ENCODE data around the gene CDS1.
"Not testable (repeated sequence)": the region's sequence is repeated elsewhere in the genome, so short reads cannot be mapped to it uniquely, and the experiment has no call there.

Gene CDS1

GRCh38 chr4:84614891-84615290 is 32.0 kb downstream of the CDS1 start:
- DNase-seq, result no peak

GRCh38 chr4:84615355-84615754 is 32.4 kb downstream of the CDS1 start:
- no peak for DNase-seq

DNA sequence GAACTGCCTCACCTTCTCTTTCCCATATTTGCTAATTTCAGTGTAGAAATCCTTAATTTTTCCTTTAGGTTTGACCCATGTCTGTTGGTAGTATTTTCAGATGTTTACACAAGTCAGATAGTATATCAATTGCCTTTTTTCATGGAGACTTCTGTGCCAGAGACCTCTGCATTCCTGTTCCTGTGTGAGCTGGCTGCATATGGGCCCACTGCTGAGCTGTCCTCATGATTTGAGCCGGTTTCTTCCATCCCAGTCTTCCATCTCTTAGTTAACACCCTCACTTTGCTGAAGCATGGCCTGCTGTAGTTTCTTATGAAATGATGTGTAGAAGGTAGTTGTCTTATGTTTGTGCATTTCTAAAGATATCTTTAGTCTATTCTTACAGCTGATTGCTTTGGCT is 40.0 kb downstream of the CDS1 start:
- no peak for DNase-seq

GRCh38 chr4:84623661-84624060 is 40.7 kb downstream of the CDS1 start:
- no peak for DNase-seq

DNA sequence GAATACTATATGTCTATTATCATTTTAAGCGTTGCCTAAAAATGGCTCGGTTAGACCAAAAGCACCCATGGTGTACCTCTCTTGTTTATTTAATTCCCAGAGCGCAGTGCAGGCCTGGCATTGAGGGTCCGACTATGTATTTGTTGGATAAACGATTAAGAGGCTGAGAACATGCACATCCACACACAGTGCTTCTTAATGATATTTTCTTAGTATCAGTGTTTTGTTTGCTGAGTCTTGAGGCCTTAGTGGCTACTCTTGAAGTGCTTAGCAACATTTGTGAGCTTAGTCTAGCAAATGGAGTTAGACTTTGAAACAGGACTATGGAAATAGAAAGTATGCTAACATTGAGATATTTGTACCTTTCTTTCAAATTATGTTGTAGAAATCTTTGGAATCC is 43.7 kb downstream of the CDS1 start:
- DNase-seq, result no peak

DNA sequence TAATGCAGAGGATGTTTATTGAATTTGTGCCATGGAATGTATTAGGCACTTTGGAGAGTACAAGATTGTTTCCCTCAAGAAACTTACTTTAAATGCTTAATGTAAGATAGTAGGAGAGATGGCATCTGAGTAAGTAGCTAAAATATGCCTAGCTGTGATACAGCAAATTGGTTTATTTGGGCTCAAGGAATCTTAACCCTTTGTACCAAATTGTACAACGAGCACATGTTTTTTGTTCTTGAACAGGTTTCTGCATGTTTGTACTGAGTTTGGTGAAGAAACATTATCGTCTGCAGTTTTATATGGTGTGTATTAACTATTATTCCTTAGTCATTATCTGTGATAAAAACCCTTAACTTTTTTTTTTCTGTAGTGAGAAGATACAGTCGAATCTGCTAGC is 48.6 kb downstream of the CDS1 start:
- no peak for DNase-seq

DNA sequence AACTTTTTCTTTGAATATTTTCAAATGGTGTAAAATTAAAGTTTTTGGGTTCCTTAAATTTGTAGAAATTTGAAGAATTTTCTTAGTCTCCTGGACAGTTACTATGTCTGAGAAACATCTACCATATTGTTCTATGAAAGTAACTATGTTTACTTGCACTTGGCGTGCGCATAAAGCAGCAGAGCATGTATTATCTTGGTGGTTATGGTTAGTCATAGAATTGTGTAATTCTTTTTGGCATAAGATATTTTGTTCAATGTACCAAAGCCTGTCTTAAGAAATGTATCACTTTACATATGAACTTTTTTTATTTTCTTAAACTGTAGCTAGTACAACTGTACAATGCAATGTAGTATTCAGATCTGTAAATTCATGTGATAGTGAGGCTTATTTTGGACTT is 49.2 kb downstream of the CDS1 start:
- no peak for DNase-seq

- no peak for DNase-seq
Measured at GRCh38 chr4:84634961-84635360, 52.0 kb downstream of the CDS1 start.

DNA sequence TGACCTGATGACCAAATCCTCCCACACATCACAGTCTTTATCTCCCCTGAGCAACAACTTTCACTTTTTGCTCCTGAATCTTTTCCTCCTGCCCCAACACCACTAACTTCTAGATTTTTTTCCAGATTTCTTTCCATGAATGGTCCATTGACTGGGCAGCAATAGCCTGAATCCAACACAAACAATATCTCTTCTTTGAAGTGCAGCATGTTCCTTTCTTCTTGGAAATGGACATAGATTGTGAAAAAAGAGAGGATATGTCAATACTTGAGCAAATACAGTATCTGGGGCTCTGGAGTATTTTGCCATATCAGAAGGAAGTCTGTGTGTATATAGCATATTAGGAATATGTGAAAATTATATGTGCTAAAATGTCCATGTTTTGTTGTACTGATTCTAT is 55.2 kb downstream of the CDS1 start:
- DNase-seq, result no peak

GRCh38 chr4:84639145-84639544 is 56.2 kb downstream of the CDS1 start:
- no peak for DNase-seq

DNA sequence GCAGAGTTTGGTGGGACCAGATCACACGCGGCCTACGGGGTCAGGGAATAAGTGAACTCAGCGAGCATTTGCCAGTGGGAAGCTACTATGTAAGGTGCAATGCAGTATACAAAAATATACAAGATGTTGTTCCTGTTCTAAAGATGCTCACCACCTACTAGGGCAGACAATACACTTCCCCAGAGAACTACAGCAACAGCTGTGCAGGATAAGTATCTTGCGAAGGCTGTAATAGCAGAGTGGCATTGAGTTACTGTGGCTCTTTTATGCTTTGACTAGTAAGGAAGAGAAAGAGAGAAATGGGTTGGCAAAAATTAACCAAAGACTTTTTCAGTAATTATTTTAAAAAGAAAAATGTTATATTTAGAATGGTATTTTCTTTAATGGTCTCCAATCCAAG is 61.2 kb downstream of the CDS1 start:
- DNase-seq, result no peak

- no peak for DNase-seq
Measured at GRCh38 chr4:84647312-84647884, 64.5 kb downstream of the CDS1 start.

DNA sequence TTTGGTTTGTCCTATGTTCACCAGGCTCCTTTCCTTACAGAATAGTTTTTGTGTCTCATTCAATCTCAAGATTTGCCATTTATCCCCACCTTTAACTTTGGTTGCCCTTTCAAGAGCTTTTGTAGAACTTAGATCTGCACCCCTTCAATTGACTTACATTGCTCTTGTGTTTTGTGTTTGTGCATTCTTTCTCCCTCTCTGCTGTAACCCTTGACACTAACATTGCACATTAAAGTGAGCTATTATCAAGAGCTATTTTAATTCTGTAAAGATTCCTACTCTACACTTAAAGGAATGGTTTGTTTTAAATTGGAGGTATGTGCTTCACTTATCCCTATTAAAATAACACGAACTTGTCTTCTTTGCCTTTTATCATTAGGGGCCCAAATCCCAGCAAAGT is 65.3 kb downstream of the CDS1 start:
- DNase-seq, result no peak

DNA sequence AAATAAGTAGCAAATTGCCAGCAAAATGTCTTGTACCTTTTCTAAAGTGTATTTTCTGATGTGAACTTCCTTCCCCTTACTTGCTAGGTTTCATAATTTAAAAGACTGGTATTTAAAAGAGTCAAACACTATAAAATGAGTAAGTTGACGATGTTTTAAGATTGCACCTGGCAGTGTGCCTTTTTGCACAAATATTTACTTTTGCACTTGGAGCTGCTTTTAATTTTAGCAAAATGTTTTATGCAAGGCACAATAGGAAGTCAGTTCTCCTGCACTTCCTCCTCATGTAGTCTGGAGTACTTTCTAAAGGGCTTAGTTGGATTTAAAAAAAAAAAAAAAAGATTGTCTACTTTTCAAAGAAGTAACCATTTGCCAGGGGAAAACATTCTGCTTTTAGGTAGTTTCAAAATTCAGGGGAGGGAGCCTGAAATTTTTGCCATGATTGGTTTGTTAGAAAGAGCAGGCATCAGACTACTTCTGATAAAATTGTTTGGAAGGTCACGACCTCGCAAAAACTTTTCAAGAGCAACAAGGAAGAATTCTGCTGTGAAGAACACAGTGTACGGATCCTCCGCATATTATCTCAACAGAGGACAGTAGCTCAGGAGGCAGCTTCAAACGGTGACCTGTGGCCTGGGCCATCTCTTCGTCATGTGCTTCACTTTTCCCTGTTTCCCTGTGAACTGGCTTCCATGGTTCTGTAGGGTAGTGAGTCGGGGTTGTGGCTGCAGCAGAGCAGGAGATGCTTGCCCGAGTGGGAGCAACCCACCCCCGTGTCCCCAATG is 66.1 kb downstream of the CDS1 start:
- no peak for DNase-seq

DNA sequence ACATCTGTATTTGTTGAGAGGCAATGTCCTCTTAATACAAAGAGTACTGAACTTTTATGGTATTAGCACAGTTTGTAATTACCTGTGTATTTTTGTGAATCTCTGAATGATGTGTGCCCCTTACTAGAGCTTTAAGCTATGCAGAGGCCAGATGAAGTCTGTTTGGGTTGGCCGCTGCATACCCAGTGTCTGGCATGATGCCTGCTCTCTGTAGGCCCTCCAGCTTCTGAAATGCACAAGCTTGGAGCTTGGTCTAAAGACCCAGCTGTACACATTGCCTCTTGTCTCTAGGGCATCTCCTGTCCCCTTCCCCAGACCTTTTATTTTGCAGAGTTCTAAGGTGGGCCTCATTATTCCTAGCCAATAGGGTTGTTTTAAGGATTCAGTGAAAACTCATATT is 68.6 kb downstream of the CDS1 start:
- DNase-seq, result no peak

- DNase-seq, result no peak
Measured at GRCh38 chr4:84652478-84652877, 69.6 kb downstream of the CDS1 start.

GRCh38 chr4:84660606-84661005 is 77.7 kb downstream of the CDS1 start:
- no peak for DNase-seq

- no peak for DNase-seq
Measured at GRCh38 chr4:84661191-84661939, 78.4 kb downstream of the CDS1 start.

DNA sequence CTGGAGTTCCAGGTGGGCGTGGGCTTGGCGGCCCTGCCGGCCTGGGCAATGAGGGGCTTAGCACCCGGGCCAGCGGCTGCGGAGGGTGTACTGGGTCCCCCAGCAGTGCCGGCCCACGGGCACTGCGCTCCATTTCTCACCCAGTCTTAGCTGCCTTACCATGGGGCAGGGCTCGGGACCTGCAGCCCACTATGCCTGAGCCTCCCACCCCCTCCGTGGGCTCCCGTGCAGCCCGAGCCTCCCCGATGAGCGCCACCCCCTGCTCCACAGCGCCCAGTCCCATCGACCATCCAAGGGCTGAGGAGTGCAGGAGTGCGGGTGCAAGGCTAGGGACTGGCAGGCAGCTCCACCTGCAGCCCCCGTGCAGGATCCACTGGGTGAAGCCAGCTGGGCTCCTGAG is 81.8 kb downstream of the CDS1 start:
- DNase-seq, result not testable (repeated sequence)

GRCh38 chr4:84666439-84666838 is 83.5 kb downstream of the CDS1 start:
- DNase-seq, result no peak

- DNase-seq, result no peak
Measured at GRCh38 chr4:84669201-84669600, 86.3 kb downstream of the CDS1 start.

DNA sequence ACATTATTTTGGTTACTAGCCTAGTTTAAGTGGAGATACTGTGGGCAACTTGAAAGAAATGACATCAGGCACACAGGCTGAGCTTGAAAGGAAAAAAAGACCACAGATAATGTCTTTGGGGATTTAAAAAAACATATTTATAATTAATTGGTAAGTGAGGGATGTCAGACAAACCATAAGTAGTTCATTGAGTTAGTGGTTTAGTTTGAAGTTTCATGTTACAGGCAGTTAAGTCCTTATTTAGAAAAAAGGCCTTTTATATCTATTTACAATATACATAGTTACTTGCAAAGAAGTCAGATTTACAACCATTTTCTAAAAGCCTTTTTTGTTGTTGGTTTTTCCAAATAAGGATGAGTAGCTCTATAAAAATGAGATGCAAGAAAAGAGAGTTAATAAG is 89.2 kb downstream of the CDS1 start:
- no peak for DNase-seq

DNA sequence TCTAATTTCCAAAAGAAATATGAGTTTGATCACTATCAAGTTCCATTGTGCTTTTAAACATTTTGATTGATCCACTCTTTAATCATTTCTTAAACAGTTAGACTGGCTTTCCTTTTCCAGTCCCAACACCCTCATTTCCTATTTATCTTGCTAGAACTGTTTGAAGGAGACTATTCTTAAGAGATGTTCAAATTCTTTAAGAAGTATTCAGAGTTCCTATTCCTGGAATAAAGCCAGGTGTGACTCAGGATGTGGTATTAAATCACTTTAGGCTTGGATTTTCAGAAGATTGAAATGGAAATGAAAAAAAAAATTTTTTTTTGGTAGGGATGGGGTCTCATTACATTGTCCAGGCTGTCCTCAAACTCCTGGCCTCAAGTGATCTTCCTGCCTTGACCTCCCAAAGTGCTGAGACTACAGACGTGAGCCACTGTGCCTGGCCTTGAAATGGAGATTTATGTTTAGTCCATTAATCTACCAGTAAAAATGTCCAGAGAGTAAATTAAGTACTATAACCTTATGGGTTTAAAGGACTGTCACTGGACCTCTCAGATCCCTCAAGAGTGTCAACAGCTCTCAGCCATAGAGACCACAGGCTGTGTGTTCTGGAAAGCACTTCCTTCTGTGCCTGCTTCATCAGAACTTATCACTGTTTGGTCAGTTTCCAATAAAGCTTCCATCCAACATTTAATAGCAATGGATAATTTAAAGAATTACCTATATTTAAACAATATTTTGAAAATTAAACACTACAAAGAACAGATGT is 90.7 kb downstream of the CDS1 start:
- no peak for DNase-seq

DNA sequence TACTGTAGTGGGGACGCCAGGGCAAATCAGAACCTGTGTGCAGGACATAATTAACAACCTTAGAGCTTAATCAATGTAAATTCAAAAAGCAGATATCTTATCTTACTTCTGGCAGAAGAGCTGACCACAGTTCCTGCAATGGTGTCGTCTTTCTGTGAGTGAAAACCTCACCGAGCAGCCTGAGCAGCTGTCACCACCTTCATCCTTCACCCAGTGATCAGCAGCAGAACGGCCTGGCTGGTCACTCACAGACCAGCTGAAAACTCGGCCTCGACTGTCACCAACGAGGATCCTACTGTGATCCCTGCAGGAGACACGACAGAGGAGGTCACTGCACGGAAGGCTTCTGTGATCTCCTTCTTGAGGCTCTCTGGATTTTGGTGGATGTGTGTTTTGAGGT is 94.2 kb downstream of the CDS1 start:
- no peak for DNase-seq
